Ecto neural progenitor cell (in vitro differentiated cells): Measurements from ENCODE around the gene FHOD3.
"Not testable (repeated sequence)": the region's sequence is repeated elsewhere in the genome, so short reads cannot be mapped to it uniquely, and the experiment has no call there.

Source experiments
- DNase-seq: peaks from one replicate; pipeline ENCODE4 v3.0.0-alpha.2; 2018; ENCODE audit warnings: low spot score

FHOD3 gene

DNA sequence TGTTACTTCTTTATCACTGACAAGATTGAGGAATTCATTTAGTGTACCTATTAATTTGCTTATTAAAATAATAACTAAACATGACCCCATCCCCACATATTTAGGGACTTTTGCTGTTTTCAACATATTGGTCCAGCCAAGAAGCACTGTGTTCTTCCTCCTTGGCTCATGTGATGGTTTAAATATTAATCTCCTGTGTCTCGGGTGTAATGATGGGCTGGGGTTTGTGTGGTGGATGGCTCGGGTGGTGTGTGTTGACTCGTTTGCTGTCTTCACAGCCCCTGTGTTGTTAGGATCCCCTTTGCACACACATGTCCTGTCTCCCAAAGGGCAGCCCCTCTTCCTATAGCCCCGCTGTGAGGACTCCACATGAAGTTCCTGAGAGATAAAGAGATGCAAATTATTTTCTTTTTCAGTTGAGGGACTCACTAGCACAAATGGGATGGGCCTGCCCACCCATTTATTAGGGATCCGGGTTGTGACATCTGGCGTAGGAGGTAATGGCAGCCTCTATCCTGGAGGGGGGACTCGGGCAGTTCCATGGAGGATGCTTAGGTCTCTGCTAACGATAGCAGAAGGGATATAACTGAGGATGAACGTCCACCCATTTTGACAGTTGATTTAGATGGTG, 53.4 kb downstream of the FHOD3 start:
- no peak for DNase-seq

DNA sequence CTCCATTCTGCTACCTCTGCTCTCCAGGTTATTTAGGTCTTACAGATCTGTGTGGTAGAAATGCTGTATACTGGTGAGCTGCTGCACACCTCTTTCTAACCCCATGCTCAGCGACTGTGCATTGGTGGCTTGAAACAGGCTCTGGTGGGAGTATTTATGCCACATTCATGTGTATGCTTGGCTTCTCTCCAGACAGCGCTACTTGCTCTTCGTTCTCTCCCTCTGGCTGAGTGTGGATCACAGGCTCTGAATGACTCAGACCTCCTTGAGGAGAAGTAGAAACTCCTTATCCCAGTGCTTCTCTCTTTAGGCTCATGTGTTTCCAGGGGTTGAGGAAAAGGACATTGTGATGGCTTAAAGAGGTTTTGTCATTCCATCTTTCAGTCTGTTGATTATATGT, 54.9 kb downstream of the FHOD3 start:
- no peak for DNase-seq

DNA sequence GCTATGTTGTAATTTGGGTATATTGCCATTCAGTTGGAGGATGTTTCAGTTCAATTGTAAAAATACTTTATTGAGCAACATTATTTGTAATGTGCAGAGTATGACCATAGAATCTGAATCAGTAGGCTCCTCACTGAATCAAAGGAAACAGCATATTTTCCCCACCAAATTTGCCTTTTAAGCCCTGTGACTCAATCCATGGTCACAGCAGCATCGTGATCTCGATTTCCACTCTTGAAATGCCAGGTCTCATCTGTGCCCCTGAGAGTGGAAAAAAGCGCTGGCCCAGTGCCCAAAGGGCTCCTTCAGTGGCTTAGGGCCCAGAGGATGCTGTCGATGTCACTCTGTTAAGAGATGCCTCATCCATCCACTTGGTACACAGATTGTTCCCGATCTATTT, 57.5 kb downstream of the FHOD3 start:
- no peak for DNase-seq

DNA sequence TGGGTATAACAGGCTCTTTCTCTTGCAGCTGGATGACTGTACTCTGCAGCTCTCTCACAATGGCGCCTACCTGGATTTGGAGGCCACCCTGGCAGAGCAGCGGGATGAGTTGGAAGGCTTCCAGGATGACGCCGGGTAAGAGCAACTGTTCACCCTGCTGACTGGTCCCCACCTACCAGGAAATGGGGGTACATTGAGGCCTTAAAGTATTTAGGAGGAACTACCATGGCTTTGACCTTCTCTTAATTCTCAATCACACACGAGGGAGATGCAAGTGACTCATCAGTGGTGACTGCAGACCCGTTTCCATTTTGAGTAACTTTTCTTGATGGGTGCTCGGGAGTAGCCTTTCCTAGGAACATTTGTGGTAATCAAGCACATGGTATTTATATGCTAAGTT, 58.0 kb downstream of the FHOD3 start:
- no peak for DNase-seq

DNA sequence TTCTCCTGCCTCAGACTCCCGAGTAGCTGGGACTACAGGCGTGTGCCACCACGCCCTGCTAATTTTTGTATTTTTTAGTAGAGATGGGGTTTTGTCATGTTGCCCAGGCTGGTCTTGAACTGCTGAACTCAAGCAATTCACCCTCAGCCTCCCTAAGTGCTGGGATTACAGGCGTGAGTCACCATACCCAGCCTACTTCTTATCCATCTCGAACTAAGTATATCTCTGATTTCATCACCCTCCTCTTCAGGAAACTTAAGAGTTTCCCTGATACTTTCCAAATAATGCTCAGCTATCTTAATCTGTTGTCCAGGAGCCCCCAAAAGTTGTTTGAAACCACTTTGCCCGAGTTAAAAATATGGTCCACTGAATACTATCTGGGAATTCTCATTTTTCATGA, 59.2 kb downstream of the FHOD3 start:
- not testable (repeated sequence) for DNase-seq

DNA sequence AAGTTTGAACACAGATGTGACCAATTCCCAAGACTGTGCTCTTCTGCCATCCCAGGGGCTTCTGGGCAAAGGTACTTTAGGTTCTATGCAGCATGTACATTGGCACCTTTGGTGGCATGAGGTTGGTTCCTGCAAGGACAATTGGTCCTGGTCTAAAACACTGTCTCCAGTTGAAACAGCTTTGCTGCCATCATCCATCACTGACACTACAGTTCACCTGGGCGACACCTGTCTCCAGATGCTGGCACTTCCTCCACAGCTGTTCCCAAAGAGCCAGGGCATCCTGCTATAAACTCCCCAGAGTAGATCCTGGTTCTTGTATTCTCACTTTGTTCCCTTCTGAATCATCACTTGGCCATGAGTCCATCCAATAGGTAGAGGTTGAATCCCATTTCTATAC, 60.6 kb downstream of the FHOD3 start:
- DNase-seq = no peak

DNA sequence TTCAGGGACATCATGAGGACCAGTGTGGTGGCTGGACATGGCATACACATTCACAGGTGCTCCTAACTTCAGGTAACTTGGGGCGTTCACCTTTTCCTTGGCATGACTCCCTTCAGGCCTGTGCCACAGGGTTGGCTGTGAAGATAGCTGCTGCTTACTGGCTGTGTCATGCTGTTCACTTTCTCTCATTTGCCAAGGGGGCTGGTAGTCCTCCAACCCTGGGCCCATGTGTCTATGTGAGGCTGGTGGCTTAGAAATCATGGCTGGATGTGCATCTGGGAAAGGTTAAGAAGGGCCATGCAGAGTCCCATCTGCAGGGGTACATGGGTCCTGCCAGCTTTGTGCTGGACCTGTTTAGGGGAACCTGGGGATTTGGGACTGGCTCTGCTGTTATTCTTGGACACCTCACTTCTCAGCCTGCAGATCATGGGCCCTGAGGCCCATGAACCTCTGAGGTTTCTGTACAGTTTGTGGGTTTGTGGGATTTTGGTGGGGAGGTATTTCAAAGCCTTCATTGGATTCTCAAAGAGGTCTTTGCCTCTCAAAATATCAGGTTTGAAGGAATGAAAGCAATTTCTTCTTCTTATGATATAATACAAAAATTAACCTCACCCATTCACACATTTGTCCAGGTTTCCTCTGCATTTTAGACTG, 62.9 kb downstream of the FHOD3 start:
- DNase-seq = no peak

DNA sequence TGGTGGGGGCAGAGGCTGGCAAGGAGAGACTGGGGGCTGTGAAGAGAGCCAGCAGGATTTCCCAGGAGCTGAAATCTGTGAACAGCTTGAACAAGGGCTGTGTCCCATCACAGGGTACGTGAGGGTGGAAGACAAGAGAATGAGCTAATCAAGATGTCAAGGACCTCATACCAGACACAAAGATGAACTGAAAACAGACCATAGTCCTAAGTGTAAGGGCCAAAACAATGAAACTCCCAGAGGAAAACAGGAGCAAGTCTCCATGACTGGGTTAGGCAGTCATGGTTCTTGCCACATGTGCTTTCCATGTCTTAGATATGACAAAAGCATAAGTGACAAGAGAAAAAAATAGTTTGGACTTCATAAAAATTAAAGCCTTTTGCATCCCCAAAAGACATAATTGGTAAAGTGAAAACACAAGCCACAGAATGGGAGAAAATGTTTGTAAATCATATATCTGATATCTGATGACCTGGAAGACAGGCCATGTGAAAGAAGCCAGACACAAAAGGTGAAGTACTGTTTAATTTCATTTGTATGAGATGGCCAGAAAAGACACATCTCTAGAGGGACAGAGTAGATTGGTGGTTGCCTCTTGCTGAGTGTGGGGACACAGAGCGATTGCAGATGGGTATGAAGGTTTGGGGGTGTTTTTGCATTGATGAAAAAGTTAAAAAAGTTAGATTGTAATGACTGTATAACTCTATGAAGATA, 67.6 kb downstream of the FHOD3 start:
- no peak for DNase-seq

DNA sequence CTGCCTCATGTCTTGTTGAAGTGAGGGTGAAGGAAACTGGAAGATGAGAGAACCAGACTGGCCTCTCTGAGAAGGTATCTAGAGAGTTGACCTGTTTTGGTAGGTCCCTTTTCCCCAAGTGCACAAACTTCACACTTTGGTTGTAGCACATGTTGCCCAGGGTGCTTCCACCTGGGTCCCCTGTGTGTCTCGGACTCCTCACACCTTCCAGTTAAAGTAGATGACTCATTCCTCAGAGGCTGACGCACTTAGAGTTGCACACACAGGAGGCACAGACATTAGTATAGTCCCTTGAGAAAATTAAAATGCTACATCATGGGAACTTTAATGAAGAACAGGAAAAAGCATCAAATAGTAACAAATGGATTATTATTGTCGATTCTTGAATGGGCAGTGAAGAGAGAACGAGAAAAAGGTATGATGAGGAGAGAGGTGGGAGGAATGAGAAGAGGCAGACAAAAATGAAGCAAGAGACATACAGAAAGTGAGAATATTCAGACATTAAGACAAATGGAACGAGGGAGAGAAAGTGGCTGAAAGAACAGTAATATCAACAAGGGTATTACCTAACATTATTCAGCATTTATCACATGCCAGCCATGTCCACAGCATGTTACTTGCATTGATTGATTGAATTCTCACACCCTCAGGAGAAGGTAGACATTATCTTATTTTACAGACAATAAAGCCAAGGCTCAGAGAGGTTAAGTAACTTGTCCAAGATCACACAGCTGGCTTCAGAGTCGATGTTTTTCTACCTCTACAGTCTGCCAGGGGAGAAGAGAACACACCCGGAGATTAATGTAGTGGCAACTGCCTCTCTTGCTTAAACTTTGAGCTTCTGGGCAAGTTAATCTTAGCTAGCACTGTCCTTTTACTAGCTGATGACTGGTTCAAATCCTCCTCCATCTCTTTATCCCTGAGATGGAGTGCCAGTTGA, 68.6 kb downstream of the FHOD3 start:
- no peak for DNase-seq

DNA sequence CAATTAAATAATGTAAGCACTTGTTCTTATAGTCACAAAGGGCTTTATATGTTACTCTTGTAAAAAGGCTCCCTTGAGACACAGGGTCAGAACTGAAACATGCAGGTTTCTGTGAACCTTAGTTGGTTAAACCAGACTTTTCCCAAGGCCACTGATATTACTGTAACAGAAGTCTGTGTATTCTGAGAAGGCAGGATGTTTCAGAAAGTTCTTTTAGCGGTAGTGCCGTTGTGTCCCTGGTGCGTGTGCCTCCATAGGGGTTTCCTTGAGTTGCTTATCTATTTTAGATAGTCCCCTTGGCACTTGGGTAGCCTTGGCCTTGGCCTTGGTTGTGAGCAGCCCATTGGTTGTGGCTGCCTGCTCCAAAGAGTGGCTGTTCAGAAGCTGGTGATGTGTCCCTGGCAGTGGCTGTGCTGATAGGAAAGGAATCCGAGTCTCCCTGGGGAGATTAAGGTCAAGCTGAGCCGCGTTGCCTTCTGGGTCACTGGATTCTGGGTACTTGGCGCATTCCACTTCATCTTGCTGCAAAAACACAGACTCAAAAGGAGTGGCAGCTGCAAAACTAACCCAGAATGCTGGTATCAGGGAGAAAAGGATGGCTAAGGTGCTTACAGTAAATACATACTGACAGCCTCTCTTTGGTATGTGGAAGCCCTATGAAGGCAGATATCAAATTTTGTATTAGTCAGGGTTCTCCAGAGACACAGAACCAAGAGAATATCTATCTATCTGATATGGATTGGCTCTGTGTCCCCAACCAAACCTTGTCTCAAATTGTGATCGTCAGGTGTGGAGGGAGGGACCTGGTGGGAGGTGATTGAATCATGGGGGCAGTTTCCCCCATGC, 69.7 kb downstream of the FHOD3 start:
- no peak for DNase-seq

DNA sequence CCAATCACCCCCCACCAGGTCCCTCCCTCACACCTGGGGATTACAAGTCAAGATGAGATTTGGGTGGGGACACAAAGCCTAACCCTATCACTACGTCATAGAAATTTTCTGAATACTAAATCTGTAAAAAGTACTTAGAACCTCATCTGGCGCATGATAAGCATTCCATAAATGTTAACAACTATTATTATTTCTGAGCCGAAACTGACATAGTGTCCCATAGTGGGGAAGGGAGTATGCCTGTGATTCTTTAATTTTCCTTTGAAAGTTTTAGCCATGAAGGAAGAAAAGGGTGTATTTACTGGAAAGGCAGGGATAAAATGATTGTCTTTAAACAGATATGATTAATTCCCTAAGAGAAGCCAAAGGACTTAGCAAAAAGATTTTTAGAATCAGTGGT, 71.4 kb downstream of the FHOD3 start:
- DNase-seq = no peak

DNA sequence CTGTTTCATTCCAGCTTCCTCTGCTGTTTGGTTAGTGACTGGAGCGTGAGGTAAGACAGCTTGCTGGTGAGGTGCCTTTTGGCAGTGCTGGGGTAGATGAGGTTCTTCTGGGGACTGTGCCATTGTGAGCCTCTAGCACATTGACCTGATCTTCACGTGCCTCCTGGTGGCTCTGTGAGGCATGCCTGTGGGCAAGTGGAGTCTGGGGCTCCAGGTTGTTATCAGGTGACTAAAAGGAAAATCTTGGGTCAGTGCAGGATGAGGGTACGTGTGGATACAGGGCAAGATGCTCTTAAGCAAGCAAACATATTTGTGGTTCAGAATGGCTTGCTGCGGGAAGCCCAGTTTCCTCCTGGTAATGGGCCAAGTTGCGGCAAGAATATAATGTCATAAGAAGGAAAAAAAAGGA, 75.4 kb downstream of the FHOD3 start:
- DNase-seq = no peak

DNA sequence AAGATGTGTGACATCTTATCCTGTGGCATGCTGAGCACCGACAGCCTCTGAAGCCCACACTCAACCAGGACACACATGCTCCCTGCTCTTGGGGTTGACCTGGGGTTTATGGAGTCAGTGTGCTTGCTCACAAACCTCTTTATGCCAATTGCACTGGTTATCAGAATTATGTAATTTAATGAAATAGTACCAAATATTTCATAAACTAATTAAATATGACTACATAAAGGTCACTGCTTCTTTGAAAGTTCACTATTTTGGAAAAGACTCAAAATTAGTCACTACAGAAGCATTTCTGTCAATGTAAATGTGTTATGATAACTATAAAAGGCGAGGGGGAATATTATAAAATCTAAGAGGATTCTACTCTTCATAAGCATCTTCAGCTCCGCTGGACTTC, 76.7 kb downstream of the FHOD3 start:
- no peak for DNase-seq

DNA sequence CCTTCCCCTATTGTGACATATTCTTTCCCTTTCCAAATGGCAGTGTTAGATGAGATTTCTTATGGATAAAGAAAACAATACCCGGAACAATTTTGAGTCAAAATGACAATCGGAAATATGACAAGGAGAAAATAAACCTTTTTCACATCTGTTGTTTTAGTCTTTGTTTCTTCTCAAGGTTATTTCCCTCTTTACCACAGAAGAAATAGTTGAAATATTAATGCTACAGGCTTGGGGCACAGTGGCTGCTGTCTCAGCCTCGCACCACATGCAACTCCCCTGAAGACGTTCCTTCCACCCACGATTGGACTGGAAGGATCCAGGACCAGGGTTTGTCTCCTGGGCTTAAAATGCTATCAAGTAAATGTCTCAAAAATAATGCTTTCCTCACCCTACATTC, 77.6 kb downstream of the FHOD3 start:
- DNase-seq = no peak

DNA sequence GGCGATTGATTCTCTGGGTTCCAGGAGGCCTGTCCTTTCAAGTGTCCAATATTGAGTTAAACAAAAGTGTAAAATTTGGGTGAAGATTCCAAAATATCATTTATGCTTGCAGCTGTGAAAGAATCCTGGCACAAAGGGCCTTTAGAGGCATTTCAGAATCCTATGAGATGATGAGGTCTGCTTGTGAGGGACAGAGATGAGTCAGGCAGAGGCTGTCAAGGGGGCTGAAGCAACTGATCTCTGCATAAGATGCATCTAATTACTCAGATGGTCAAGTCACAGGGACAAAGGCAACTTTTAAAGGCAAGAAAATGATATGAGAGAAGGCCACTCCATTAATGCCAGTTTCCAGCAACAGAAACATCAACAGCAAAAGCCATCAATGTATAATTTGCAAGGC, 78.8 kb downstream of the FHOD3 start:
- no peak for DNase-seq

DNA sequence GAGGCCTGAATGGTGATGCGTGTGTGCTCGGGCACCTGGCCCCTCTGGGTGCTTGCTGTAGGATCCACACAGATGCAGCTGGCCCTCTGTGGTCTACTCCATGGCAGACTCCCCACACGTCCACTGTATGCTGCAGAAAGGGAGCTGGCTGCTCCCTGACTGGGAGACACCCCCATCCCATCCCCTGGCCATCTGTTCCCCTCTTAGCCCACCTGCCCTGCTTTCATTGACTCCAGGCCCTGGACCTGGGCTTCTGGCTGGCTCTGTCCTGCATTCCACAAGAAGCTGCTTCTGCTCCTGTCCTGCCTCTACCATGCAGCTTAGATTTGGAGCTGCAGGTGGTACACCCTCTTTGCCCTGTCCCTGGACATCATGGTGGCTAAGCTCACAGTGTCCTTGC, 80.1 kb downstream of the FHOD3 start:
- no peak for DNase-seq

DNA sequence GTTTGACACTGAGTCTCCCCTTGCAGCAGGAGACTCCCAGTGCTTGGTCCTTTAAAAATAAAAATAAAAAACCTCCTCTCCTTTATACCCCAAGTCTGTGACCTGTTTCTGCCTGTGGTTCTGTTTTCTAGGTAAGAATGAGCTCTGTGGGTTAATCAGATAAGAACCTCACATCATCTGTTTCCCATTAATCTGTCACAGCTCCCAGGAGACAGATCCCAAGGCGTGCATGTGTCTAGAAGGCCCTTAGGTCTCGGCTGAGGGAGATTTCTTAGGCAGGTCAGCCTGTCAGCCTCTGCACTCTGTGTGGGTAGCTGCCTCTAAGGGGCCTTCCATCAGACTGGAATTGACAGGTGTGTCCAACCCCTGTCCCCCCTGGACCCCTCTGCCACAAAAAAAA, 80.7 kb downstream of the FHOD3 start:
- DNase-seq = no peak

DNA sequence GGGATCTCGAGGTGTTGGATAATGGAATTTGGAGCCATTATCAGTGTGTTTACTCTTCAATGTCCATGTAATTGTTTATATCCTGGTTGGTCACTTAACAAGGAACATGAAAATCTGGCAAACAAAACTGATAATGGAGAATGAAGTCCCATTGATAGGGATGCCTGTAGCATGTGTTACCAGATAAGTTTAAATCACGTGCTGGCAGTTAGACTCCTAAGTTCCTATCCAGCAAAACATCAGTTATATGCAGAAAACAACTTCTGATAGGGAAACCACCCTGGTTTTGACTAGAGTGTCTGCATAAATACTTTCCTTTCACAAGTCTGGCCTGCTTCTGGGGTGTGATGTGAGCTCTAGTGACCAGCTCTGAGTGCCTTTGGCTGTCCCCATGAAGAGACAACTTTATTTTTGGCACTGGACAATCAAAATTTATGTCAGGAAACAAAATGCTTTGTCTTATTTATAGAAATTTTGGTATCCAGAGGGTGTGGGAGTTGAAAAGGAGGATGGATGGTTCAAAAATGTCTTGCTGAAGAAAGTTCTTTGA, 82.0 kb downstream of the FHOD3 start:
- DNase-seq = no peak

DNA sequence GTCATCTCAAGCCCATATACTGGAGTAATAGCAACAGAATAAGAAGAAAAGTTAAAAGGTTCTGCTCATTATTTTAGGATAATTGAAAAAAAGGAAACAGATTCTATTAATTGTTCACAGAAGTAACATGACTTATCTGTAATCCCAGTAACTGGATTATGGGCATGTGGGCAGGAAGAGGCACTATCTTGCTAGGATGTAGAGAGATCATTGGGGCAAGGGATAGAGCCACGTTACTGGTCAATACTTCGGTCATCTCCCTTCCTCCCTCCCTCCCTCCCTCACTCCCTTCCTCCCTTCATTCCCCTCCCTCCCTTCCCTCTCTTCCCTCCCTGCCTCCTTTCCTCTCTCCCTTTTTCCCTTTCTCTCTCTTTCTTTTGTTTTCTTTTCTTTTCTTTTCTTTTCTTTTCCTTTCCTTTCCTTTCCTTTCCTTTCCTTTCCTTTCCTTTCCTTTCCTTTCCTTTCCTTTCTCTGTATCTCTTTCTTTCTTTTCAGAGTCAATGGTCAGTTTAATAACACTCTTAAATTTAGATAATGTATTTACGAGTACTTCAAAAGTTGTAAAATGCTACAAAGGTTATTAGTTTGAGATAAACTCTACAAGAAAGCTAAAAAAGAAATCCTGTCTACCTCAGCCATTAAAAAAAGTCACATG, 82.8 kb downstream of the FHOD3 start:
- no peak for DNase-seq

DNA sequence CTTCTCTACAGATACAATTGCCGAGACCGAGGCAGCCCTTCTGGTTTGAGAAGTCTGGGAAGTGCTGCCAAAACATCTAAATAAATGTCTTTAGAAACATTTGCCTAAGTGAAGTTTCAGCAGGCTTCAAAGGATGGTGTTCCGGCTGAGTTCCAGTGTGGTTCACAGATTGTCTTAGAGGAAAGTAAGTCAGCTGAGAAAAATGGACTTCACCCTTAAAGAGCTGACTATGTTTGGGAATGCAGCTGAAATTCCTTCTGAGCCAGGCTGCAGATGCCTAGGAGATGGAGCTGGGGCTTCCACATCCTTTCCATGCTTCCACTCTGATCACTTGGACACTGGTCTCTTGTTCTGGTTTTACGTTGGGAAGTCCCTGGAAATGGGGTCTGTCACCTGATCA, 83.6 kb downstream of the FHOD3 start:
- no peak for DNase-seq

DNA sequence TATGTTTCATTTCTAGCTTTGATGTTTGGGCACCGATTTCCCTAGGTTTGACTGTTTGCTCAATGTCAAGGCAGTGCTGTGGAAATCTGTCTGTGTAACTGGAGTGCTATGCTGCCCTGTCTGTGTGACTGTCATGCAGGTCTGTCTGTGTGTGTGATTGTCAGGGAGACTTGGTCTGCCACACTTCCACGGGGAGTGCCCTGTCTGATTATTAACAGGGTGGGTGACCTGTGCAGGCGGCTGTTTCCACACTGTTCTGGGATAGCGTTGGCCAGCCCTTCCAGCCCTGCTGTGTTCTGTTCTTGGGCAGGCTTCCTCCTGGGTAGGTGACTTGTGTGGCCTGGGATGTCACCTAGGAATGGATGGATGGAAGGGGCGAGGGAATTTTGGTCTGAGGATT, 85.3 kb downstream of the FHOD3 start:
- no peak for DNase-seq
